Parathyroid adenoma (tissue), 2 donors: ENCODE measurements around the gene RNPEP.

Experiments
- H2AFZ ChIP-seq: fragments of 300-600 bp; sonication (generic); one replicate; pipeline ENCODE4 v1.7.0; 2017; ENCODE audit warnings: antibody characterized with exemption, mild to moderate bottlenecking
- H3K27ac ChIP-seq: fragments of 300-600 bp; sonication (generic); one replicate; pipeline ENCODE4 v1.7.0; 2017
- H3K27me3 ChIP-seq: fragments of 300-600 bp; sonication (generic); one replicate; pipeline ENCODE4 v1.7.0; 2017; ENCODE audit warnings: low read length; ENCODE audit not compliant: control insufficient read depth, insufficient read depth
- H3K36me3 ChIP-seq: fragments of 300-600 bp; sonication (generic); one replicate; pipeline ENCODE4 v1.7.0; 2017; ENCODE audit warnings: low read length; ENCODE audit not compliant: control insufficient read depth, insufficient read depth
- H3K4me1 ChIP-seq: fragments of 300-600 bp; sonication (generic); one replicate; pipeline ENCODE4 v1.7.0; 2017; ENCODE audit warnings: control low read depth
- H3K4me2 ChIP-seq: fragments of 300-600 bp; sonication (generic); one replicate; pipeline ENCODE4 v1.7.0; 2017; ENCODE audit warnings: low read length
- H3K4me3 ChIP-seq: fragments of 300-600 bp; sonication (generic); one replicate; pipeline ENCODE4 v1.7.0; 2017; ENCODE audit warnings: low read depth, low read length
- H3K79me2 ChIP-seq: fragments of 300-600 bp; sonication (generic); one replicate; pipeline ENCODE4 v1.7.0; 2017; ENCODE audit warnings: control low read depth
- H3K9ac ChIP-seq: fragments of 300-600 bp; sonication (generic); one replicate; pipeline ENCODE4 v1.7.0; 2017; ENCODE audit warnings: mild to moderate bottlenecking
- H3K9me3 ChIP-seq: fragments of 300-600 bp; sonication (generic); one replicate; pipeline ENCODE4 v1.7.0; 2017; ENCODE audit warnings: low read length; ENCODE audit not compliant: control insufficient read depth
- CTCF ChIP-seq: fragments of 300-600 bp; sonication (generic); IDR thresholded peaks from one replicate; pipeline ENCODE4 v1.7.0; 2017; ENCODE audit warnings: antibody characterized with exemption, mild to moderate bottlenecking
- donor health status: primary hyperparathyroidism.

Gene RNPEP

GRCh38 chr1:201984446-201984845, 2.0 kb downstream of the RNPEP start:
- no peaks in the 10 kb centered on the region for H3K4me1 ChIP-seq
- H3K27ac ChIP-seq = no peak overlapping the region
- no peak overlapping the region for H3K9ac ChIP-seq
- no peaks in the 10 kb centered on the region for H3K79me2 ChIP-seq
- TF ChIP-seq CTCF = no peak
- H3K36me3 ChIP-seq = no peaks in the 10 kb centered on the region
- no peak overlapping the region for H3K4me2 ChIP-seq
- no peaks in the 10 kb centered on the region for H3K9me3 ChIP-seq
- no peak overlapping the region for H3K4me3 ChIP-seq
- H2AFZ ChIP-seq = no peak overlapping the region
- no peaks in the 10 kb centered on the region for H3K27me3 ChIP-seq

DNA sequence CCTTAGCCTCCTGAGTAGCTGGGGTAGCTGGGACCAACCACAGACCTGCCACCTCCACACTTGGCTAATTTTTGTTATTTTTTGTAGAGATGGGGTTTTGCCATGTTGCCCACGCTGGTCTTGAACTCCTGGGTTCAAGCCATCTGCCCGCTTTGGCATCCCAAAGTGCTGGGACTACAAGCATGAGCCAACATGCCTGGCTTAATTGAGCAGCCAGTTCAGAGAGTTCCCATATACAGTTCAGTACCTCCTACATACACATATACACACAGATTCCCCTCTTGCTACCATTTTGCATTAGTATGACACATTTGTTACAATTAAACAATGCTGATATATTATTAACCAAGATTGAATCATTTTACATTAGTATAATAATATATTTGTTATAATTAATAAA, 2.9 kb downstream of the RNPEP start:
- H3K79me2 ChIP-seq = no peaks in the 10 kb centered on the region
- H3K9me3 ChIP-seq = no peaks in the 10 kb centered on the region
- H3K36me3 ChIP-seq = no peaks in the 10 kb centered on the region
- no peak for TF ChIP-seq CTCF
- H3K4me3 ChIP-seq = no peak overlapping the region
- no peaks in the 10 kb centered on the region for H3K4me1 ChIP-seq
- no peak overlapping the region for H3K9ac ChIP-seq
- H3K27ac ChIP-seq = no peak overlapping the region
- H3K27me3 ChIP-seq = no peaks in the 10 kb centered on the region
- H2AFZ ChIP-seq = no peak overlapping the region
- H3K4me2 ChIP-seq = no peak overlapping the region

DNA sequence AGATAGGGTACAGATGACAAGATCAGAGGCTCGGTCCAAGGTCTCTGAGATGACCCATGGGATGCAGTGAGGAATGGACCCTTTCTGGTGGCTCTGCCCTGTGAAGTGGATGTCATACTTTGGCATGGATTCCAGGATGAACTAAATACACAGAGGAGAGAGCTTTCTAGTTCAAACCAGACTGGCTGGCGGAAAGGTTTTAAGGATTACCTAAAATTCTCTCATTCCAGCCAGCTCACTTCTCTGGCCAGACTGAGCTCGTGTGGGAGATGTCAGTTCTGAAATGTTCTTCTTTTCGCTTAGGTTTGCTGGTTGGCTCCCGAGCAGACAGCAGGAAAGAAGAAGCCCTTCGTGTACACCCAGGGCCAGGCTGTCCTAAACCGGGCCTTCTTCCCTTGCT, 6.2 kb downstream of the RNPEP start:
- Histone ChIP-seq H3K4me2 (no peak overlapping the region), H3K79me2 (no peaks in the 10 kb centered on the region), H3K9ac (no peak overlapping the region), H3K4me1 (no peaks in the 10 kb centered on the region), H2AFZ (no peak overlapping the region), H3K27ac (no peak overlapping the region), H3K9me3 (no peaks in the 10 kb centered on the region), H3K36me3 (no peaks in the 10 kb centered on the region), H3K4me3 (no peak overlapping the region), H3K27me3 (no peaks in the 10 kb centered on the region)
- TF ChIP-seq CTCF = no peak

DNA sequence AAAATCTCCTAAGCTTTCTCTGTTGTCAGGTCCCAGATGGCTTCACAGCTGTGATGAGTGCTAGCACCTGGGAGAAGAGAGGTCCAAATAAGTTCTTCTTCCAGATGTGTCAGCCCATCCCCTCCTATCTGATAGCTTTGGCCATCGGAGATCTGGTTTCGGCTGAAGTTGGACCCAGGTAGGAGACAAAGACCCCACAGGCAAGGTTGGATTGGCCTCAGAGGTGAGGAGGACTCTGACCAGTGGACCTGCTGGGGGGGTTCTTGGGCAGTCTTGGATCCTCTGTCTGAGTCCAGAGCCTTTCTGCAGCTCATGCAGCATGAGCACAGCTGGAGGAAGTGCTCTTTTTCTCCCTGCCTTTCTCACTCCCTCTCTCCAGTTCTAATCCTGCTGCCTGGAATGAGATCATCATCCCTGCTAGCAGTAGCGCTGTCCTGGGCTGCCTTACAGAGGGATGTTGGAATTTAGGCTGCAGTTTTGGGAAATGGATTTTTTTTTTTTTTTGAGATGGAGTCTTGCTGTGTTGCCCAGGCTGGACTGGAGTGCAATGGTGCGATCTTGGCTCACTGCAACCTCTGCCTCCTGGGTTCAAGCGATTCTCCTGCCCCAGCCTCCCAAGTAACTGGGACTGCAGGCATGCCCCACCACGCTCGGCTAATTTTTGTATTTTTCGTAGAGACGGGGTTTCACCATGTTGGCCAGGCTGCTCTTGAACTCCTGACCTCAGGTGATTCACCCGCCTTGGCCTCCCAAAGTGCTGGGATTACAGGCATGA, 7.1 kb downstream of the RNPEP start:
- no peak overlapping the region for H3K27ac ChIP-seq
- H3K4me3 ChIP-seq = no peak overlapping the region
- H3K4me1 ChIP-seq = no peaks in the 10 kb centered on the region
- H3K27me3 ChIP-seq = no peaks in the 10 kb centered on the region
- H3K4me2 ChIP-seq = no peak overlapping the region
- TF ChIP-seq CTCF = no peak
- H3K9me3 ChIP-seq = no peaks in the 10 kb centered on the region
- no peak overlapping the region for H3K9ac ChIP-seq
- H2AFZ ChIP-seq = no peak overlapping the region
- no peaks in the 10 kb centered on the region for H3K79me2 ChIP-seq
- H3K36me3 ChIP-seq = no peaks in the 10 kb centered on the region

GRCh38 chr1:201990427-201990826, 8.0 kb downstream of the RNPEP start:
- H3K4me3 ChIP-seq = no peak overlapping the region
- no peaks in the 10 kb centered on the region for H3K4me1 ChIP-seq
- no peaks in the 10 kb centered on the region for H3K27me3 ChIP-seq
- no peaks in the 10 kb centered on the region for H3K36me3 ChIP-seq
- H2AFZ ChIP-seq = no peak overlapping the region
- no peaks in the 10 kb centered on the region for H3K9me3 ChIP-seq
- no peak overlapping the region for H3K9ac ChIP-seq
- no peak overlapping the region for H3K4me2 ChIP-seq
- no peaks in the 10 kb centered on the region for H3K79me2 ChIP-seq
- H3K27ac ChIP-seq = no peak overlapping the region
- TF ChIP-seq CTCF = no peak
